ENCODE measurements around the gene COLQ.
A peak's percentile ranks its signal among the peaks of the same experiment; 100 is the strongest.

The COLQ gene

GRCh38 chr3:15450438-15451215 is 70.9 kb downstream of the COLQ start:
- TF ChIP-seq CTCF (IDR thresholded peaks at IDR 0.05; ENCODE audit: control insufficient read depth, insufficient read depth, low read depth, low read length, missing control alignments), result no peak
- DNase-seq (ENCODE audit: low read depth), result no peak
- H3K4me3 ChIP-seq (ENCODE audit: control insufficient read depth, low read depth, low read length), result no peak overlapping the region

- no peak for TF ChIP-seq CTCF (IDR thresholded peaks at IDR 0.05; ENCODE audit: control insufficient read depth, insufficient read depth, low read depth, low read length, missing control alignments)
- no peak for DNase-seq (ENCODE audit: low read depth)
- H3K4me3 ChIP-seq (ENCODE audit: control insufficient read depth, low read depth, low read length), result no peak overlapping the region
Observed at GRCh38 chr3:15449489-15450224, 71.8 kb downstream of the COLQ start.

- H3K4me3 ChIP-seq (ENCODE audit: control insufficient read depth, low read depth, low read length), result no peak overlapping the region
- TF ChIP-seq CTCF (IDR thresholded peaks at IDR 0.05; ENCODE audit: control insufficient read depth, insufficient read depth, low read depth, low read length, missing control alignments), result no peak
- DNase-seq (ENCODE audit: low read depth), result peak; percentile 46
Observed at GRCh38 chr3:15443826-15444524, 77.5 kb downstream of the COLQ start.

GRCh38 chr3:15440891-15441290 is 80.6 kb downstream of the COLQ start:
- no peak overlapping the region for H3K4me3 ChIP-seq (ENCODE audit: control insufficient read depth, low read depth, low read length)
- TF ChIP-seq CTCF (IDR thresholded peaks at IDR 0.05; ENCODE audit: control insufficient read depth, insufficient read depth, low read depth, low read length, missing control alignments), result no peak
- DNase-seq (ENCODE audit: low read depth), result peak; percentile 43

DNA sequence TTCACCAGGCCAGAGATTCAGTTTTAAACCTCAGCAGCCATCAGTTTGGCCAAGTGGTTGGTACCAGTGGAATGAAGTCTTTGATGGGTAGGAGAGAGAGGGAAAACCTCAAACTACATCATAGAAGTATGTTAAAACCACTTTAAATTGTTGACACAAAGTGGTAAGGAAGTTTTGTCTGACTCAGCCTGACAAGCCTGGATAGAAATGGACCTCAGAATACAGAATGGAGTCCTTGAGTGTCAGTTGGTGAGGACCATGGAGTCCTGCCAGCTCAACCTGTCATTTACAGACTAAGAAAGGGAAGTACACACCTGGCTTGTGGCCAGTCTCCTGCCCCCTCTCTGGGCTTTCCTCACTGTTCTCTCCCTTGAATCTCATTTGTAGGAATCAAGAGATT is 82.0 kb downstream of the COLQ start:
- TF ChIP-seq CTCF (IDR thresholded peaks at IDR 0.05; ENCODE audit: control insufficient read depth, insufficient read depth, low read depth, low read length, missing control alignments), result no peak
- no peak for DNase-seq (ENCODE audit: low read depth)
- no peak overlapping the region for H3K4me3 ChIP-seq (ENCODE audit: control insufficient read depth, low read depth, low read length)

DNA sequence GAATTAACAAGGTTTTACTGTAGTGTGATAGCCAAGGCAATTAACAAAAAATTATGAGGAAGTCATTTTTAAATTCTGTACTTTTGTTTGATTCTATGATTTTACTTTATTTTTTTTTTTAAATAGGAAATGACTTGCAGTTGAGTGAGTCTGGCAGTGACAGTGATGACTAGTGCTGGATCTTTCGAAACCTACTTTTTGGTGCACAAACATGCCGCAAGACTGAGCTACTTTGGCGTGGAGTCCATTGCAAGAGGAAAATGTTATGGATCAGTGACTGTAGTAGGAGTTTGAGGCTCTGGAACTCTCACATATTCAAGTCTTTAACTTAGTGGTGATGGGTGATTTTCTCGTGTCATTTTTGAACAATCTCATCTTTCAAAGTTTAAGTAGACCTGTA is 82.5 kb downstream of the COLQ start:
- no peak overlapping the region for H3K4me3 ChIP-seq (ENCODE audit: control insufficient read depth, low read depth, low read length)
- DNase-seq (ENCODE audit: low read depth), result peak; percentile 64

More for the DNA sequence above, 82.5 kb downstream of the COLQ start:
- no peak for TF ChIP-seq CTCF (IDR thresholded peaks at IDR 0.05; ENCODE audit: control insufficient read depth, insufficient read depth, low read depth, low read length, missing control alignments)

All from AG09309 (cell line).